Ovary (tissue), 9 donors: ENCODE results near the gene ATP1B2. TPM values are rescaled to one million over a fixed set of nuclear protein-coding genes. Genes with fewer than 3 reads are reported as not detected.
"Not testable (repeated sequence)": the region's sequence is repeated elsewhere in the genome, so short reads cannot be mapped to it uniquely, and the experiment has no call there.

Source experiments
- DNase-seq, 5 donors: peaks; one replicate each; pipeline ENCODE4 v3.0.0-alpha.2; 2019 to 2020
- H3K27ac ChIP-seq, 2 donors: fragments of 200-600 bp; one replicate each; pipeline versions ENCODE4 v1.5.1 to v1.8.0; 2019 to 2022
- H3K27me3 ChIP-seq: fragments of 200-600 bp; one replicate; pipeline ENCODE4 v1.8.0; 2022
- H3K36me3 ChIP-seq: fragments of 200-600 bp; sonication (generic); one replicate; pipeline ENCODE4 v1.5.1; 2019
- H3K4me1 ChIP-seq: one replicate; pipeline ENCODE4 v1.8.1; 2013; ENCODE audit warnings: mild to moderate bottlenecking, moderate library complexity; ENCODE audit not compliant: insufficient read depth
- H3K4me3 ChIP-seq: fragments of 200-600 bp; sonication (generic); one replicate; pipeline ENCODE4 v1.5.1; 2017
- H3K9me3 ChIP-seq, 2 donors: fragments of 200-600 bp in 1 of 2; sonication (generic) in 1 of 2; one replicate each; pipeline versions ENCODE4 v1.5.1 to v1.8.1; 2013 to 2019; ENCODE audit warnings: mild to moderate bottlenecking in 1 of 2, moderate library complexity in 1 of 2
- EP300 ChIP-seq: sonication (generic); formaldehyde crosslinking; IDR thresholded peaks from one replicate; pipeline ENCODE4 v1.6.1; 2017; ENCODE audit warnings: antibody characterized with exemption
- POLR2A ChIP-seq: fragments of 450-650 bp; IDR thresholded peaks from one replicate; pipeline ENCODE4 v1.6.1; 2017; ENCODE audit warnings: antibody characterized with exemption, mild to moderate bottlenecking, moderate library complexity
- WGBS, 3 donors: extraction: QIAGEN DNeasy Blood & Tissue Kit in 1 of 3; methylation state at CpG; one replicate each; pipeline versions ENCODE4 v1.1.5 to v1.1.7; 2013 to 2017; 5-methylcytosine and 5-hydroxymethylcytosine counted together
- intact Hi-C, 4 donors: fragments of 100-400 bp; cut with DNase I; formaldehyde crosslinking; loops; one replicate each; pipeline versions ENCODE4 v1.11.0 to v1.15.1; 2022 to 2023
- polyA plus RNA-seq, 2 donors: library from polyadenylated mRNA; stranded (reverse); fragments of 200-250 nt in 1 of 2; fragments of 350-450 nt in 1 of 2; fragmentation: Illumina TruSeq in 1 of 2; extraction: RNeasy Lipid Tissue Mini Kit (QIAGEN cat#74804) in 1 of 2; gene quantifications; one replicate each; pipeline ENCODE4 v1.2.3, GENCODE V29; 2013 to 2014
- total RNA-seq, 7 donors: library from RNA; depleted of rRNA in 2 of 7; stranded (reverse); fragments of >200 nt in 2 of 7; fragmentation: NEBNext Ultra II Directional in 3 of 7; extraction: Animal tissue kit (Norgen Biotek cat#: 25700) in 3 of 7; gene quantifications; one replicate each; pipeline versions ENCODE4 v1.1.0 to v1.2.4, GENCODE V29; 2016 to 2023
- TF ChIP-seq, protein P1 (sequence below), 3 donors: fragments of 450-650 bp in 2 of 3; fragments of 200-600 bp in 1 of 3; IDR thresholded peaks; one replicate each; pipeline versions ENCODE4 v1.5.1 to v1.8.0; 2016 to 2022; ENCODE audit warnings: antibody characterized with exemption in 3 of 3, mild to moderate bottlenecking in 1 of 3
- donor health status: DM: no; HTN: no; CAD: no; lungs with moderate emphysema.
- donor health status: DM: no; HTN: no; CAD: no.
- donor health status: Bipolar disorder and iron deficiency.
- donor health status: DM: yes; HTN: yes; CAD: no.
- donor health status: DM: no; HTN: no; CAD: no.
- donor health status: DM: yes; HTN: yes; CAD: no.

Gene ATP1B2
- total and polyA plus RNA-seq, 9 donors, result 3.6 to 74.5 (median 34.1) TPM

DNA sequence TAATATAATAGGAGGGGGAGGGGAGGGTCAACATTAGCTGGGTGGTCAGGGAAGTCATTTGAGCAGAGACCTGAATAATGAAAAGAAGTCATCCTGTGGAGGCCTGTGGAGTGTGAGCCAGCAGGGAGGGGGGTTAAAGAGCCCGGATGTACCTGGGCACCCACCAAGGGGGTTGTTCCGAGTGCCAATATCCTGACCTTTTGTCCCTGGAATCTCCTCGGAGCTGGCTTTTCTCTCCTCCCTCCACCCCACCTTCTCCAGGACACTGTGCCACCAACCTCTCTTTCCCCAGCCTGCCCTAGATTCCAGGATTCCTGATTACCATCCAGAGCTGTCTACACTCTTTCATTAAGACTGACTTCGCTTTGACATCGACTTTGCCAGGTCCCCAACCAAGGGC, 14.6 kb upstream of the ATP1B2 start:
- Histone ChIP-seq H3K9me3 (no peaks in the 10 kb centered on the region), H3K4me3 (no peak overlapping the region), H3K27ac (no peak overlapping the region), H3K36me3 (no peaks in the 10 kb centered on the region), H3K4me1 (peaks cover 2% of the 10 kb centered on the region), H3K27me3 (no peaks in the 10 kb centered on the region)
- intact Hi-C loops, result no loop called here
- DNase-seq, result no peak
- WGBS, 3 donors, result 64 to 66% (median 64%) methylated on average over 5 of the region's 5 CpGs
- no peak for TF ChIP-seq EP300
- TF ChIP-seq, protein P1, sequence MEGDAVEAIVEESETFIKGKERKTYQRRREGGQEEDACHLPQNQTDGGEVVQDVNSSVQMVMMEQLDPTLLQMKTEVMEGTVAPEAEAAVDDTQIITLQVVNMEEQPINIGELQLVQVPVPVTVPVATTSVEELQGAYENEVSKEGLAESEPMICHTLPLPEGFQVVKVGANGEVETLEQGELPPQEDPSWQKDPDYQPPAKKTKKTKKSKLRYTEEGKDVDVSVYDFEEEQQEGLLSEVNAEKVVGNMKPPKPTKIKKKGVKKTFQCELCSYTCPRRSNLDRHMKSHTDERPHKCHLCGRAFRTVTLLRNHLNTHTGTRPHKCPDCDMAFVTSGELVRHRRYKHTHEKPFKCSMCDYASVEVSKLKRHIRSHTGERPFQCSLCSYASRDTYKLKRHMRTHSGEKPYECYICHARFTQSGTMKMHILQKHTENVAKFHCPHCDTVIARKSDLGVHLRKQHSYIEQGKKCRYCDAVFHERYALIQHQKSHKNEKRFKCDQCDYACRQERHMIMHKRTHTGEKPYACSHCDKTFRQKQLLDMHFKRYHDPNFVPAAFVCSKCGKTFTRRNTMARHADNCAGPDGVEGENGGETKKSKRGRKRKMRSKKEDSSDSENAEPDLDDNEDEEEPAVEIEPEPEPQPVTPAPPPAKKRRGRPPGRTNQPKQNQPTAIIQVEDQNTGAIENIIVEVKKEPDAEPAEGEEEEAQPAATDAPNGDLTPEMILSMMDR (IDR thresholded peaks at IDR 0.05), result no peak

DNA sequence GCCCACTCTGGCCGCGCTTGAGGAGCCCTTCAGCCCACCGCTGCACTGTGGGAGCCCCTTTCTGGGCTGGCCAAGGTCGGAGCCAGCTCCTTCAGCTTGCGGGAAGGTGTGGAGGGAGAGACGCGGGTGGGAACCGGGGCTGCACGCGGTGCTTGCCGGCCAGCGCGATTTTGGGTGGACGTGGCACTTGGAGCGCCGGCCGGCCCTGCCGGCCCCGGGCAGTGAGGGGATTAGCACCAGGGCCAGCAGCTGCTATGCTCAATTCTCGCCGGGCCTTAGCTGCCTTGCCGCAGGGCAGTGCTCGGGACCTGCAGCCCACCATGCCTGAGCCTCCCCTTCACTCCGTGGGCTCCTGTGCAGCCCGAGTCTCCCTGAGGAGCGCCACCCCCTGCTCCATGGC, 9.9 kb upstream of the ATP1B2 start:
- TF ChIP-seq EP300 (no peak), POLR2A (no peak)
- TF ChIP-seq, protein P1 (IDR thresholded peaks at IDR 0.05), result no peak

DNA sequence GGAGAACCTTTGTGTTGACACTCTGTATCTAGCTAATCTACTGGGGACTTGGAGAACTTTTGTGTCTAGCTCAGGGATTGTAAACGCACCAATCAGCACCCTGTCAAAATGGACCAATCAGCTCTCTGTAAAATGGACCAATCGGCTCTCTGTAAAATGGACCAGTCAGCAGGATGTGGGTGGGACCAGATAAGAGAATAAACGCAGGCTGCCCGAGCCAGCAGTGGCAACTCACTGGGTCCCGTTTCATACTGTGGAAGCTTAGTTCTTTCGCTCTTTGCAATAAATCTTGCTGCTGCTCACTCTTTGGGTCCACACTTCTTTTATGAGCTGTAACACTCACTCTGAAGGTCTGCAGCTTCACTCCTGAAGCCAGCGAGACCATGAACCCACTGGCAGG, 9.1 kb upstream of the ATP1B2 start:
- H3K9me3 ChIP-seq, H3K4me1 ChIP-seq, intact Hi-C loops, H3K27ac ChIP-seq, H3K36me3 ChIP-seq, DNase-seq, H3K4me3 ChIP-seq, H3K27me3 ChIP-seq: not testable (repeated sequence)
- 46 to 54% (median 49%) methylated on average over 7 of the region's 7 CpGs for WGBS, 3 donors

More for the DNA sequence above, 9.9 kb upstream of the ATP1B2 start:
- intact Hi-C loops, result no loop called here
- Histone ChIP-seq H3K4me1 (no peaks in the 10 kb centered on the region), H3K9me3 (no peaks in the 10 kb centered on the region), H3K36me3 (no peaks in the 10 kb centered on the region), H3K4me3 (no peak overlapping the region), H3K27me3 (no peaks in the 10 kb centered on the region), H3K27ac (no peak overlapping the region)
- WGBS, 3 donors, result 92 to 94% (median 92%) methylated on average over 22 to 26 of the region's 26 CpGs
- DNase-seq, result no peak

DNA sequence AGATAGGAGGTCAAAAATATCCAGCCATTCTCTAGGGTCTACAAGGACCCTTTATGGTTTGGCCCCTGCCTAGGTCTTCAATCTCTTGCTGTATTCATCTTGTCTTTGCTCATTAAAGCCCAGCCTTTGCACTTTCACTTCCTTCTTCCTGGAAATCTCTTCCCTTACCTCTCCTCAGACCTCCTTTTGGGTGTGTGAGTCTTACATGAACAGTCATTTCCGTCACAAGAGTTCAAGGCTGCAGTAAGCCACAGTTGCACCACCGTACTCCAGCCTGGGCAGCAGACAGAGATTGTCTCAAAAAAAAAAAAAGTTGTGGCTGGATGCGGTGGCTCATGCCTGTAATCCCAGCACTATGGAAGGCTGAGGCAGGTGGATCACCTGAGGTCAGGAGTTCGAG, 6.0 kb upstream of the ATP1B2 start:
- DNase-seq, result no peak
- intact Hi-C loops, result no loop called here
- no peaks in the 10 kb centered on the region for H3K27me3 ChIP-seq
- whole genome bisulfite sequencing, 3 donors, result 80 to 90% (median 89%) methylated on average over 4 of the region's 4 CpGs
- H3K4me3 ChIP-seq, result no peak overlapping the region
- H3K36me3 ChIP-seq, result no peaks in the 10 kb centered on the region
- no peaks in the 10 kb centered on the region for H3K9me3 ChIP-seq
- no peak for TF ChIP-seq EP300
- TF ChIP-seq POLR2A, result no peak
- TF ChIP-seq, protein P1 (IDR thresholded peaks at IDR 0.05), result no peak
- no peak overlapping the region for H3K27ac ChIP-seq
- H3K4me1 ChIP-seq, result peaks cover 4% of the 10 kb centered on the region

DNA sequence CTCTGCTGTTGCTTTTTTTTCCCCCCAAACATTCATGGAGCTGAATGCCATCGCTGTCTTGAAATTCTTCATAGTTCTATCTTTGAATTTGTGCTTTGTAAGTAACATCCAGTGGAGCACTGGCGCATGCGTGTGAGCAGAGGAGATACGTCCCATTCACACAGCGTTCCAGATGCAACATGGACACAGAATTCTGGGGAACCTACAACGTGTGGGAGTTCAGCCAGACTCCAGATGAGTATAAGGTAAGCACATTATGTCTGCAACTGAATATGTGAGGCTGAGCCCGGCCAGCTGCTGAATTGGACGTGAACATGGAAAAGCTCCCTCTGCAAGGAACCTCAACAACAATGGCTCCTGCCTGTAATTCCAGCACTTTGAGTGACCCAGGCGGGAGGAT, 4.3 kb upstream of the ATP1B2 start:
- WGBS, 3 donors, result 11 to 18% (median 12%) methylated on average over 8 to 9 of the region's 9 CpGs
- Histone ChIP-seq H3K4me1 (peaks cover 4% of the 10 kb centered on the region), H3K27me3 (no peaks in the 10 kb centered on the region), H3K9me3 (no peaks in the 10 kb centered on the region), H3K27ac (no peak overlapping the region), H3K4me3 (no peak overlapping the region), H3K36me3 (no peaks in the 10 kb centered on the region)
- TF ChIP-seq POLR2A, result no peak
- TF ChIP-seq, protein P1 (IDR thresholded peaks at IDR 0.05), result no peak
- TF ChIP-seq EP300, result no peak
- DNase-seq, result no peak
- intact Hi-C loops, result no loop called here
